ENCODE measurements around the gene APOA4.
"Not testable (repeated sequence)": the region's sequence is repeated elsewhere in the genome, so short reads cannot be mapped to it uniquely, and the experiment has no call there.

The APOA4 gene

GRCh38 chr11:116847612-116848011, 24.5 kb upstream of the APOA4 start:
- DNase-seq, result no peak

- no peak for DNase-seq
Observed at GRCh38 chr11:116844722-116845121, 21.6 kb upstream of the APOA4 start.

DNA sequence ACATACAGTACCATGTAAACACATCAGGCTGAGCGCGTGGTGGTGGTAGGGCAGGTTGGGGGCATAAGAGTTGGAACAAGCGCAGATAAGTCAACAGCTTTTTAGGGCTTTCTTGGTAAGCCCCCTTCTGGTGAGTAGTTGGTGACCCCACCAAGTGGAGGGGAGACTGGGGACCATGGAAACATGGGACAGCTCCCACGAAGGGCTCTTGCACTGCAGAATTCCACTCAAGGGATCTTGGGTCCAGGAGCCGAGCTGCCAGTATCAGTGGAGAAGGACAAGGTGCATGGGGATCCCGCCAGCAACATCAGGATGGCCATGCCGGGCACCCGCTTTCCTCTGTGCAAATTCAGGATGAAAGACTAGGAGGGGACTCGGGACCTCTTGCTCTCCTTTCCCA, 20.6 kb upstream of the APOA4 start:
- no peak for DNase-seq

DNA sequence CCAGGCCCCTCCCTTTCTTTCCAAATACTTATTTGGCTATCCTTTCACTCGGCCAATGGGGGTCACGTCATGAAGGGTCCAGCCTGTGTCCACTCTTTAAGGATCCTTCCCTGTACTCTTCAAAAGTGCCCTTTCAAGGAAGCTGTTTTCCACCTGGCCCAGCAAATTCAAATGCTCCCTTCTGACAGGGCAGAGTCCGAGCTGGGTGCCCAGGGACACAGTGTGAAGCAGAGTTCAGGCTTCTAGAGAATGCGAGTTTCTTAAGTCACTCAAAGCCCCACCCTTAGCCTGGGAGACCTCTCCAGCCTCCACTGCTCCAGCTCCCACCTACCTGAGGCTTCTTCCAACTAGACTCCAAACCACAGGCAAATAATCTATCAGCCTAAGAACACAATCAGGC, 19.8 kb upstream of the APOA4 start:
- DNase-seq, result no peak

GRCh38 chr11:116842117-116842516, 19.0 kb upstream of the APOA4 start:
- DNase-seq, result no peak

DNA sequence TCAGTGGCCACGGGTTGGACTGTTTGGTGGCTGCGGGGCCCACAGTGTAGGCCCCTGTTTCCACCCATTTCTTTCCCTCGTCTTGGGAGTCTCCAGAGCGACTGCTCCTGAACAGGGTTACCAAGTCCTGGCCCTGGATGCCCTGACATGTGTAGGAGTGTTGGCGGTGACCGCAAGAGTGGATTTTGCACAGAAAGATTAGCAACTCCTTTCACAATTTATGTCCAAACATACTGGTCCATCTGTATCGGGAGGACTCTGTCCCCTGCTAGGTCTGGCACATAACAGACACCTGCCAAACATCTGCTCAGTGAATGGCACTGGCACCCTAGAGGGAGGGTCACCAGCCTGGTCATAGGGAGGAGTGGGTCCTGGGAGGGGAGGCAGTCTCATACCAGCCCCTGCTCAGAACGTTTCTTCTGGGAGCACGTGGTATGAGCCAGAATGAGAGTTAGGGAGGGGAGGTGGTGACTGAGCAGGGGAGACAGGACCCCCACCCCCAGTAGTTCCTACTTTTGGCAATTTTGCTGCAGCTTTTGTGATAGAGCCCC, 17.7 kb upstream of the APOA4 start:
- DNase-seq, result no peak

DNA sequence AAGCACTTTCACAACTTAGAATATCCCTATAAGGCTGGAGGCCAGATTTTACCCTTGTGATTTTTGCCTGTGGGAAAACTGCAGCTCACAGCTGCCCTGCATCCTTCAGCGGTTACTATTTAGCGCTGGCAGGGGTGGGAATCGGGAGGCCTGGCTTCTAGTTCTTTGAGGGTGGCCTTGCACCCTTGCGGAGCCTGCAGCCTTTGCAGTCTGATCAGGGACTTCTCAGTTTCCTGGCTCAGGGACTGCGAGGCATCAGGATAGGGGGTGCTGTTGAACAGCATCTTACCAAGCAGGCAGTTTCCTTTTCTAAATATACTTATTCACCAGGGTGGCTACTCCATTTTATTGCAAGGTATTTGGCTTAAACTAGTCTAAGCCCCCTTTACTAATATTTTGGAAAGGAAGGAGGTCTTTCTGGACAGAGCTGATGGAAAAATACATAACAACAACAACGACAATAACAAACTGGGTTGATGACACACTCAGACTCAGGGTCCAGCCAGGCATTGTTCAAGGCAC, 17.2 kb upstream of the APOA4 start:
- no peak for DNase-seq

DNA sequence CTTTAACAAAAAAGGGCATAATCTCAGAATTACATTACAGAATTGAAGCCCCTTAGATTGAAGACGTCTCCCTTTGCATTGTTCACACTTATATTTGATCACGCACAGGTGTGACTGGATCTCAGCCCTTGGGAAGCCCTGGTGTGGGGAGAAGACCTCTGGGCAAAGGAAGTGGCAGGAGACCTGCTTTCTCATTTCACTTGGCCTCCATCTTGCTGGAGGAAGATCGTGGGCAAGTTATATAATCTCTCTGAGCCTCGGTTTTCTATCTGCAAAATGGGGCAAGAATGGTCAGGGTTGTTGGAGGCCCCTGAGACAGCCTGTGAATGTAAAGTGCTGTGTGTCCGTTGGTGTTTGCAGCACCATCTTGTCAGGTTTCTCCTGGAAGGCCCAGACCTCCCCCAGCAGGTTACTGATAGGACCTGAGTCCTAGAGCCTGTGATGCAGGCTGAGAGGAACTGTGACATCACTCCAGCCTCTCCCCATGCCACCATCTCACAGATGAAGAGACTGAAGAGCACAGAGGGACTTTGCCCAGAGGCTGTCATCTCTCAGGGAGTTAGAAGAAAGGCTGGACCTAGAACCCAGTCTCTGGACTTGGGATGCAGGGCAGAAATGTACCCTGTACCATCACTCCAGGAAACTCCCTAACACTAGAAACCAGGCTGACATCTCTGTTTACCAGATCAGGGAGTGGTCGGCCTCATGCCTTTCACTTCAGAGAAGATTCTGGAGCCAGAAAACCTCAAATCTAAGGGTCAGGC, 15.4 kb upstream of the APOA4 start:
- DNase-seq, result no peak

DNA sequence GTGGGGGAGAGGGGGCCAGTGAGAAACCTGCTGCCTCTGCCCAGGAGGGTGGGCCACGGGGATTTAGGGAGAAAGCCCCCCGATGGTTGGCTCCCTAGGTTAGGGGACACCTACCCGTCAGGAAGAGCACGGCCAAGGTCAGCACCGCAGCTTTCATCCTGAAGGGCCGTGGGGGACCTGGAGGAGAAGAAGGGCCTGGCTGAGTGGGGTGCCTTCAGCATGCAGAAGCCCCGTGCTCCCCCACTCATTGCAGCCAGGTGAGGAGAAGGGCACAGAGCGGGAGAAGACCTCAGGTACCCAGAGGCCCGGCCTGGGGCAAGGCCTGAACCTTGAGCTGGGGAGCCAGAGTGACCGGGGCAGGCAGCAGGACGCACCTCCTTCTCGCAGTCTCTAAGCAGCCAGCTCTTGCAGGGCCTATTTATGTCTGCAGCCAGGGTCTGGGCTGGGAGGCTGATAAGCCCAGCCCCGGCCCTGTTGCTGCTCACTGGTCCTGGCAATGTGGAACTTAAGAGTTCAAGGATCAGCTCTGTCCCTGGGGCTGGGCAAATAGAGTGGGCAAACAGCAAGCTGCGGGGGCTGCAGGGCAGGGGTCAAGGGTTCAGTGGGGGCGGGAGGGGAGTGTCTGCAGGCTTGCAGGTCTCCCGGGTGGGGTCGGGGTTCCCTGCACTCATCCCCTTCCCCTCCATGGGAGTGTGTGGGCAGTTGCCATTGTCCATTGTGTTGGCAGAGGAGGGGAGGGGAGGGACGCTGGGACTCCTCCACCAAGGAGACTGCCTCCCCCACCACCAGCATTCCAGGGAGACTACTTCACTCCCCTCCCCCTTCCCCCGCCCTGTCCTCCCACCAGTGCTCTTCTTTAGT, 14.4 kb upstream of the APOA4 start, which contains the start of gene APOA1:
APOA1 (minus strand) TSS at position 392 of the 861 bp plus-strand sequence; CDS start at position 157, 235 bp downstream.
- DNase-seq, result no peak

DNA sequence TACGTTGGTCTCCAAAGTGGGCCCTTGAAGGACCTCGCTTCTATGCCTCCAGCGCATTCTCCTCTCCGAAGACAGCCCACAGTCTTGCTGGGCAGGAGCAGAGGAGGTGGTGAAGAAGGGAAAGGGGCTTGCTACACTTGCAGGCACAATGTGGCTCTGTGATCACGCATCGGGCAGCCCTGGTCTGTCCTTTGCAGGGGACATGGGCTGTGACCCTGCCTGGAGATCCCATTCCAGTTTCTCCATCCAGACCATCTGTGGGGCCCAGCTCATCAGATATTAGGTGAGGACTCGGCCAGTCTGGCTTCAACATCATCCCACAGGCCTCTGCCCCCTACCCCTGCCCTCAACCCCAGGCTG, 13.5 kb upstream of the APOA4 start:
- no peak for DNase-seq

GRCh38 chr11:116835791-116836631, 12.9 kb upstream of the APOA4 start:
- DNase-seq, result peak; percentile 77

DNA sequence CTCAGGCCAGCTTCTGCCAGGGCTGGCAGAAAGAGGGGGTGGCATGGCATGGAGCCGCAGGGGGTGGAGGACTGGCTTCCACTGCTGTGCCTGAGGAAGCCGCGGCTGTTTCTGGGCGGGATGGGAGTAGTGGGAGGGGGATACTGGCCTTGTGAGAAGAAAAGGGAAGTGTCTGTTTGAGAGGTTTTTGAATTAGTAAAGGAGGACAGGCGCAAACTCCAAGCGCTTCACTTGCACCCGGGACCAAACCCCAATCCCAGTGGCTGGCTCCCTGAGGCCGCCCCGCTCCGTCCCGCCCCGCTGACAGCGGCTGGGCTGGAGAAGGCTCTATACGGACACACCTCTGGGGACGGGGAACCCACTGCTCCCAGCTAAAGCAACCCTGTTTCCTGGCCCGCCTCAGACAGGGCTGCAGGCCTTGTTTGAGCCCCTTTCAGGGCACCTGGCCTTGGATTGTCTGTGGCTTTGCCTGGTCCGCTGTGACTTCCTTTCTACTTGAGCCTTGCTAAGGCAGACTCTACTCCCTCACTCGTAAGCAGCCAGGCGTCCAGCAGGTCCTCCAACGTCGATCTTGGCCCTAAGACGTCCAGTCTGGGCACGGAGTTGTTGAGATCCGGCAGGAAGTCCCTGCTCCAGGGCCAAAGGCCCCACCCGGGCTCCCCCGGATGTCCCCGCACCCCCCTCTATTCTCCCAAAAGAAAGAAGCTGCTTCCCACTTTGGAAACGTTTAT, 12.1 kb upstream of the APOA4 start:
- DNase-seq, result no peak

DNA sequence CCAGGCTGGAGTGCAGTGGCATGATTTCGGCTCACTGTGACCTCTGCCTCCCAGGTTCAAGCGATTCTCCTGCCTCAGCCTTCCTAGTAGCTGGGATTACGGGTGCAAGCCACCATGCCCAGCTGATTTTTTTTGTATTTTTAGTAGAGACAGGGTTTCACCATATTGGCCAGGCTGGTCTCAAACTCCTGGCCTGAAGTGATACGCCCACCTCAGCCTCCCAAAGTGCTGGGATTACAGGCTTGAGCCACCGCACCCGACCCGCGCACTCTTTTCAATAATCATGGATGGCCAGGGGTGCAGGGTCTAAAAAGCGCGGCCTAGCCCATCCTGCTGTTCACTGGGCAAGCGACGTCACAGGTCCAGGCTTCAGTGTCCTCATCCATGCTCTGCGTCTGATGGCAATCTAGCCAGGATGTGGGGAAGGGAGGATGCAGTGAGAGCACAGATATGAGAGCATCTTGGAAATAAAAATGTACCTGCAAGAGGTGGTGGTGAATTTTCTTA, 11.5 kb upstream of the APOA4 start:
- not testable (repeated sequence) for DNase-seq

GRCh38 chr11:116833816-116834534, 10.9 kb upstream of the APOA4 start:
- DNase-seq, result no peak

GRCh38 chr11:116833491-116833815, 10.3 kb upstream of the APOA4 start:
- DNase-seq, result no peak

DNA sequence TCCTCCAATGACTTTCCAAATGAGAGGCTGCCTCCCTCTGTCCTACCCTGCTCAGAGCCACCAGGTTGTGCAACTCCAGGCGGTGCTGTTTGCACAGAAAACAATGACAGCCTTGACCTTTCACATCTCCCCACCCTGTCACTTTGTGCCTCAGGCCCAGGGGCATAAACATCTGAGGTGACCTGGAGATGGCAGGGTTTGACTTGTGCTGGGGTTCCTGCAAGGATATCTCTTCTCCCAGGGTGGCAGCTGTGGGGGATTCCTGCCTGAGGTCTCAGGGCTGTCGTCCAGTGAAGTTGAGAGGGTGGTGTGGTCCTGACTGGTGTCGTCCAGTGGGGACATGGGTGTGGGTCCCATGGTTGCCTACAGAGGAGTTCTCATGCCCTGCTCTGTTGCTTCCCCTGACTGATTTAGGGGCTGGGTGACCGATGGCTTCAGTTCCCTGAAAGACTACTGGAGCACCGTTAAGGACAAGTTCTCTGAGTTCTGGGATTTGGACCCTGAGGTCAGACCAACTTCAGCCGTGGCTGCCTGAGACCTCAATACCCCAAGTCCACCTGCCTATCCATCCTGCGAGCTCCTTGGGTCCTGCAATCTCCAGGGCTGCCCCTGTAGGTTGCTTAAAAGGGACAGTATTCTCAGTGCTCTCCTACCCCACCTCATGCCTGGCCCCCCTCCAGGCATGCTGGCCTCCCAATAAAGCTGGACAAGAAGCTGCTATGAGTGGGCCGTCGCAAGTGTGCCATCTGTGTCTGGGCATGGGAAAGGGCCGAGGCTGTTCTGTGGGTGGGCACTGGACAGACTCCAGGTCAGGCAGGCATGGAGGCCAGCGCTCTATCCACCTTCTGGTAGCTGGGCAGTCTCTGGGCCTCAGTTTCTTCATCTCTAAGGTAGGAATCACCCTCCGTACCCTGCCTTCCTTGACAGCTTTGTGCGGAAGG, 9.5 kb upstream of the APOA4 start:
- DNase-seq, result no peak

DNA sequence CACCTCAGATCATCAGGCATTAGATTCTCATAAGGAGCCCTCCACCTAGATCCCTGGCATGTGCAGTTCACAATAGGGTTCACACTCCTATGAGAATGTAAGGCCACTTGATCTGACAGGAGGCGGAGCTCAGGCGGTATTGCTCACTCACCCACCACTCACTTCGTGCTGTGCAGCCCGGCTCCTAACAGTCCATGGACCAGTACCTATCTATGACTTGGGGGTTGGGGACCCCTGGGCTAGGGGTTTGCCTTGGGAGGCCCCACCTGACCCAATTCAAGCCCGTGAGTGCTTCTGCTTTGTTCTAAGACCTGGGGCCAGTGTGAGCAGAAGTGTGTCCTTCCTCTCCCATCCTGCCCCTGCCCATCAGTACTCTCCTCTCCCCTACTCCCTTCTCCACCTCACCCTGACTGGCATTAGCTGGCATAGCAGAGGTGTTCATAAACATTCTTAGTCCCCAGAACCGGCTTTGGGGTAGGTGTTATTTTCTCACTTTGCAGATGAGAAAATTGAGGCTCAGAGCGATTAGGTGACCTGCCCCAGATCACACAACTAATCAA, 8.8 kb upstream of the APOA4 start:
- DNase-seq, result no peak

DNA sequence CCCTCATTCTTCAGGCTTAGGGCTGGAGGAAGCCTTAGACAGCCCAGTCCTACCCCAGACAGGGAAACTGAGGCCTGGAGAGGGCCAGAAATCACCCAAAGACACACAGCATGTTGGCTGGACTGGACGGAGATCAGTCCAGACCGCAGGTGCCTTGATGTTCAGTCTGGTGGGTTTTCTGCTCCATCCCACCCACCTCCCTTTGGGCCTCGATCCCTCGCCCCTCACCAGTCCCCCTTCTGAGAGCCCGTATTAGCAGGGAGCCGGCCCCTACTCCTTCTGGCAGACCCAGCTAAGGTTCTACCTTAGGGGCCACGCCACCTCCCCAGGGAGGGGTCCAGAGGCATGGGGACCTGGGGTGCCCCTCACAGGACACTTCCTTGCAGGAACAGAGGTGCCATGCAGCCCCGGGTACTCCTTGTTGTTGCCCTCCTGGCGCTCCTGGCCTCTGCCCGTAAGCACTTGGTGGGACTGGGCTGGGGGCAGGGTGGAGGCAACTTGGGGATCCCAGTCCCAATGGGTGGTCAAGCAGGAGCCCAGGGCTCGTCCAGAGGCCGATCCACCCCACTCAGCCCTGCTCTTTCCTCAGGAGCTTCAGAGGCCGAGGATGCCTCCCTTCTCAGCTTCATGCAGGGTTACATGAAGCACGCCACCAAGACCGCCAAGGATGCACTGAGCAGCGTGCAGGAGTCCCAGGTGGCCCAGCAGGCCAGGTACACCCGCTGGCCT, 7.2 kb upstream of the APOA4 start:
- no peak for DNase-seq
